ENCODE results near the gene FOXP2.

DNA sequence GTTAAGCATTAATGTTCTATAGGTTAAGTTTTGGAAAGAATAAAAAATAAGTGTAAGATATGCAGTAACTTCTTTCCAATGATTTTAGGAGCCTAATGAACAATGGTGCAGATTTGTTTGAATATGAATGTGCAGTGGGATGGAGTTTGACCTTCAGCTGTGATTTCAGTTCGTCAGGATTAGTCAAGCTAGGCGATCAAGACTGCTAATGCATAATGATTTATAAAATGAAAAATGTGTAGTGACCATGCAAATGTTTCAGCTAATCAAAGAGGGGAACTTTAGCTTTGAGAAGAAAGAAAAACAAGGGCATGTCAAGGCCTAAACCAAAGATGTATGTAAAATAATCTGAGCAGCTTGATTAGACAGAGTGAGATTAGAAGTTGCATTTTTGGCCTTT is 208.5 kb downstream of the FOXP2 start:
- no peak for TF ChIP-seq GATA2 (IDR thresholded peaks at IDR 0.05; ENCODE audit: insufficient read depth, insufficient read length, low read depth, low read length)
- no peak for TF ChIP-seq POLR2AphosphoS5 (IDR thresholded peaks at IDR 0.05; ENCODE audit: insufficient read depth, low read depth, low read length)
- TF ChIP-seq, protein P1, sequence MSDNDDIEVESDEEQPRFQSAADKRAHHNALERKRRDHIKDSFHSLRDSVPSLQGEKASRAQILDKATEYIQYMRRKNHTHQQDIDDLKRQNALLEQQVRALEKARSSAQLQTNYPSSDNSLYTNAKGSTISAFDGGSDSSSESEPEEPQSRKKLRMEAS (IDR thresholded peaks at IDR 0.05; ENCODE audit: insufficient read depth, insufficient read length): no peak
- TF ChIP-seq, protein P2, sequence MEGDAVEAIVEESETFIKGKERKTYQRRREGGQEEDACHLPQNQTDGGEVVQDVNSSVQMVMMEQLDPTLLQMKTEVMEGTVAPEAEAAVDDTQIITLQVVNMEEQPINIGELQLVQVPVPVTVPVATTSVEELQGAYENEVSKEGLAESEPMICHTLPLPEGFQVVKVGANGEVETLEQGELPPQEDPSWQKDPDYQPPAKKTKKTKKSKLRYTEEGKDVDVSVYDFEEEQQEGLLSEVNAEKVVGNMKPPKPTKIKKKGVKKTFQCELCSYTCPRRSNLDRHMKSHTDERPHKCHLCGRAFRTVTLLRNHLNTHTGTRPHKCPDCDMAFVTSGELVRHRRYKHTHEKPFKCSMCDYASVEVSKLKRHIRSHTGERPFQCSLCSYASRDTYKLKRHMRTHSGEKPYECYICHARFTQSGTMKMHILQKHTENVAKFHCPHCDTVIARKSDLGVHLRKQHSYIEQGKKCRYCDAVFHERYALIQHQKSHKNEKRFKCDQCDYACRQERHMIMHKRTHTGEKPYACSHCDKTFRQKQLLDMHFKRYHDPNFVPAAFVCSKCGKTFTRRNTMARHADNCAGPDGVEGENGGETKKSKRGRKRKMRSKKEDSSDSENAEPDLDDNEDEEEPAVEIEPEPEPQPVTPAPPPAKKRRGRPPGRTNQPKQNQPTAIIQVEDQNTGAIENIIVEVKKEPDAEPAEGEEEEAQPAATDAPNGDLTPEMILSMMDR (IDR thresholded peaks at IDR 0.05; ENCODE audit: extremely low read depth in 1 of 2, insufficient read depth in 1 of 2, low read depth in 1 of 2, low read length in 2 of 2): no peak
- TF ChIP-seq EZH2 (IDR thresholded peaks at IDR 0.05; ENCODE audit: borderline replicate concordance, low read depth, low read length, severe bottlenecking): no peak
- TF ChIP-seq POLR2A (IDR thresholded peaks at IDR 0.05; ENCODE audit: low read depth, low read length): no peak
- no peak for TF ChIP-seq JUN (IDR thresholded peaks at IDR 0.05; ENCODE audit: borderline replicate concordance, insufficient read depth, insufficient read length, low read depth)

All from endothelial cell of umbilical vein (primary cell).